A549 (cell line): ENCODE measurements around the gene ZNF385B. TPM values are rescaled to one million over a fixed set of nuclear protein-coding genes. Genes with fewer than 3 reads are reported as not detected.
A peak's percentile ranks its signal among the peaks of the same experiment; 100 is the strongest.

Source experiments
- ATAC-seq, 2 experiments: fragments of 200-7000 bp in 1 of 2; fragments of >200 bp in 1 of 2; cut with Nextera tagmentation in 1 of 2; cut with Tn5 transposase in 1 of 2; 3 replicates each; pipeline versions ENCODE4 v1.8.0 to v1.9.1; 2018 to 2020; ENCODE audit warnings: mild to moderate bottlenecking in 1 of 2, moderate library complexity in 1 of 2
- CTCF ChIA-PET: fragments of 300-600 bp; sonication (Branson Sonifier 250); formaldehyde crosslinking; extraction: SDS; loops from one replicate; lab custom pipeline; 2021; ENCODE audit warnings: antibody characterized with exemption, inconsistent platforms; lab: Yijun Ruan, JAX
- POLR2A ChIA-PET: fragments of 350-600 bp; formaldehyde crosslinking; extraction: SDS; loops from one replicate; lab custom pipeline; 2021; ENCODE audit warnings: antibody characterized with exemption, inconsistent platforms; lab: Yijun Ruan, JAX
- DNase-seq, 2 experiments: peaks; one replicate each; pipeline versions ENCODE4 v3.0.0 to v3.0.0-alpha.2; 2011 to 2016; ENCODE audit warnings: low read depth in 1 of 2, low spot score in 1 of 2
- FAIRE-seq: peaks from 2 replicates; lab custom pipeline; 2011; peaks lifted over from hg19 to GRCh38; lab: Jason Lieb, UNC
- H3K27ac ChIP-seq, 2 experiments: fragments of >200 bp; sonication (Bioruptor Twin); formaldehyde crosslinking; 3 replicates each; pipeline ENCODE4 v1.5.1; 2016 to 2017
- H3K4me1 ChIP-seq: fragments of >200 bp; sonication (Bioruptor Twin); formaldehyde crosslinking; 3 replicates; pipeline ENCODE4 v1.6.1; 2016
- H3K4me2 ChIP-seq: fragments of >200 bp; sonication (Bioruptor Twin); formaldehyde crosslinking; 3 replicates; pipeline ENCODE4 v1.6.1; 2016
- H3K4me3 ChIP-seq: fragments of >200 bp; sonication (Bioruptor Twin); formaldehyde crosslinking; 3 replicates; pipeline ENCODE4 v1.5.1; 2016
- H3K9me3 ChIP-seq: fragments of >200 bp; sonication (Bioruptor Twin); formaldehyde crosslinking; 3 replicates; pipeline ENCODE4 v1.6.1; 2016
- BHLHE40 ChIP-seq: IDR thresholded peaks from 2 replicates; pipeline ENCODE4 v1.6.1; 2012; ENCODE audit warnings: low read depth, low read length, inconsistent platforms
- CBX2 ChIP-seq: fragments of 200-600 bp; sonication (generic); IDR thresholded peaks from 2 replicates; pipeline ENCODE4 v1.6.1; 2016; ENCODE audit warnings: low read depth, mild to moderate bottlenecking, borderline replicate concordance
- EHF ChIP-seq: fragments of 250-450 bp; sonication (Bioruptor Pico); IDR thresholded peaks from 2 replicates; pipeline ENCODE4 v1.5.0; 2020; ENCODE audit warnings: mild to moderate bottlenecking
- ESRRA ChIP-seq: fragments of 150-350 bp; IDR thresholded peaks from 2 replicates; pipeline ENCODE4 v1.6.1; 2014; ENCODE audit warnings: mild to moderate bottlenecking, low read length, borderline replicate concordance
- FOSL2 ChIP-seq, 2 experiments: fragments of 450-650 bp in 1 of 2; fragments of >200 bp in 1 of 2; sonication (Bioruptor Twin) in 1 of 2; formaldehyde crosslinking; IDR thresholded peaks; 2 replicates each; pipeline versions ENCODE4 v1.5.0 to v1.6.1; 2016 to 2020; ENCODE audit warnings: mild to moderate bottlenecking in 1 of 2, moderate library complexity in 1 of 2
- FOXS1 ChIP-seq: fragments of 250-450 bp; sonication (Bioruptor Pico); IDR thresholded peaks from 2 replicates; pipeline ENCODE4 v1.5.0; 2020; ENCODE audit warnings: mild to moderate bottlenecking, moderate library complexity
- HDAC2 ChIP-seq: fragments of 200-600 bp; sonication (generic); IDR thresholded peaks from 2 replicates; pipeline ENCODE4 v1.6.1; 2016
- HEYL ChIP-seq: fragments of 250-450 bp; sonication (Bioruptor Pico); IDR thresholded peaks from 2 replicates; pipeline ENCODE4 v1.8.0; 2021; ENCODE audit warnings: mild to moderate bottlenecking, moderate library complexity
- HMGXB4 ChIP-seq: fragments of 250-450 bp; sonication (Bioruptor Pico); IDR thresholded peaks from 2 replicates; pipeline ENCODE4 v1.5.0; 2021; ENCODE audit warnings: mild to moderate bottlenecking, moderate library complexity, borderline replicate concordance
- JUN ChIP-seq, 2 experiments: fragments of >200 bp; sonication (Bioruptor Twin); formaldehyde crosslinking; IDR thresholded peaks; 2 replicates in 1 of 2; 3 replicates in 1 of 2; pipeline ENCODE4 v1.6.1; 2016 to 2017
- JUNB ChIP-seq: fragments of >200 bp; sonication (Bioruptor Twin); formaldehyde crosslinking; IDR thresholded peaks from 2 replicates; pipeline ENCODE4 v1.6.1; 2016
- KDM1A ChIP-seq: fragments of 200-600 bp; sonication (generic); IDR thresholded peaks from 2 replicates; pipeline ENCODE4 v1.6.1; 2016; ENCODE audit warnings: low read depth, mild to moderate bottlenecking
- KDM5A ChIP-seq: fragments of 200-600 bp; sonication (generic); IDR thresholded peaks from 2 replicates; pipeline ENCODE4 v1.6.1; 2016; ENCODE audit warnings: antibody characterized with exemption, mild to moderate bottlenecking
- MAFK ChIP-seq: fragments of 450-650 bp; IDR thresholded peaks from 2 replicates; pipeline ENCODE4 v1.6.1; 2014; ENCODE audit not compliant: partially characterized antibody
- MAX ChIP-seq: IDR thresholded peaks from 2 replicates; pipeline ENCODE4 v1.6.1; 2012
- MYC ChIP-seq: IDR thresholded peaks from 2 replicates; pipeline ENCODE4 v1.6.1; 2012; ENCODE audit warnings: mild to moderate bottlenecking, inconsistent platforms, low read length, improper control_type of control experiment, borderline replicate concordance
- NFE2L2 ChIP-seq: fragments of 150-350 bp; conservative IDR thresholded peaks from 2 replicates; pipeline ENCODE4 v1.6.1; 2014; ENCODE audit warnings: low read length
- NPAS2 ChIP-seq: fragments of 250-450 bp; sonication (Bioruptor Pico); IDR thresholded peaks from 2 replicates; pipeline ENCODE4 v1.8.0; 2022; ENCODE audit warnings: mild to moderate bottlenecking, moderate library complexity, borderline replicate concordance
- NR3C1 ChIP-seq: fragments of >200 bp; sonication (Bioruptor Twin); formaldehyde crosslinking; IDR thresholded peaks from 3 replicates; pipeline ENCODE4 v1.6.1; 2017
- PBX3 ChIP-seq: IDR thresholded peaks from 2 replicates; pipeline ENCODE4 v1.6.1; 2012
- POLR2A ChIP-seq: IDR thresholded peaks from 2 replicates; pipeline ENCODE4 v1.6.1; 2012; ENCODE audit warnings: mild to moderate bottlenecking, low read length
- RCOR1 ChIP-seq: fragments of 150-350 bp; IDR thresholded peaks from 2 replicates; pipeline ENCODE4 v1.6.1; 2014; ENCODE audit warnings: antibody characterized with exemption, low read length, low read depth
- SREBF2 ChIP-seq: fragments of 450-650 bp; IDR thresholded peaks from 2 replicates; pipeline ENCODE4 v1.6.1; 2014; ENCODE audit warnings: mild to moderate bottlenecking, moderate library complexity
- ZC3H11A ChIP-seq: fragments of 450-650 bp; IDR thresholded peaks from 2 replicates; pipeline ENCODE4 v1.6.1; 2014; ENCODE audit warnings: antibody characterized with exemption, mild to moderate bottlenecking
- ZNF302 ChIP-seq: fragments of 250-450 bp; sonication (Bioruptor Pico); IDR thresholded peaks from 2 replicates; pipeline ENCODE4 v1.9.0; 2021; ENCODE audit warnings: inconsistent platforms, mild to moderate bottlenecking, moderate library complexity
- ZSCAN20 ChIP-seq: fragments of 250-450 bp; sonication (Bioruptor Pico); IDR thresholded peaks from 2 replicates; pipeline ENCODE4 v1.8.0; 2022; ENCODE audit warnings: mild to moderate bottlenecking, moderate library complexity
- whole genome bisulfite sequencing: methylation state at CpG from one replicate; pipeline ENCODE4 v1.1.6; 2017; ENCODE audit errors: missing lambda C conversion rate; 5-methylcytosine and 5-hydroxymethylcytosine counted together
- polyA plus RNA-seq, 4 experiments: library from polyadenylated mRNA; depleted of rRNA in 3 of 4; stranded (reverse); fragments of >200 nt; fragmentation: RNase III in 1 of 4; extraction: RNeasy Plus Mini Kit Qiagen cat#74134 plus additional on column Dnase treatment in 1 of 4; gene quantifications; 2 replicates in 3 of 4; 3 replicates in 1 of 4; pipeline ENCODE4 v1.2.3, GENCODE V29; 2011 to 2017

Gene ZNF385B
- polyA plus RNA-seq, 2 of the 4 experiments (the other 2 are of a cell fraction): not detected

GRCh38 chr2:179850188-179850587 lies 11.2 kb downstream of the ZNF385B start:
- no peaks in the 10 kb centered on the region for H3K4me1 ChIP-seq
- H3K9me3 ChIP-seq: no peaks in the 10 kb centered on the region
- H3K4me3 ChIP-seq: no peak overlapping the region
- ATAC-seq: peak; percentile 74 to 83; a peak in 5 of 6 replicates
- DNase-seq: peak in 1 of 2 experiments; percentile 27
- no peak overlapping the region for H3K4me2 ChIP-seq
- POLR2A ChIA-PET: no interaction called here
- no peak overlapping the region for H3K27ac ChIP-seq
- FAIRE-seq: no peak
- CTCF ChIA-PET: interaction anchor here (0.8 to 1.1 kb wide), 2 partner anchors 13 to 16 kb away, joined by 3 to 4 read pairs; no protein-coding TSS in a partner anchor
- TF ChIP-seq ESRRA (no peak), ZSCAN20 (CRISPR knock-in tag) (no peak), PBX3 (no peak)
- WGBS: 21% methylated on average over 1 of the region's 1 CpG

- ChIA-PET POLR2A (no interaction called here), CTCF (interaction anchor here (0.8 to 1.9 kb wide), 3 partner anchors 8 to 16 kb away, joined by 3 to 4 read pairs (median 4); no protein-coding TSS in a partner anchor)
- no peaks in the 10 kb centered on the region for H3K9me3 ChIP-seq
- H3K27ac ChIP-seq: no peak overlapping the region
- no peak for TF ChIP-seq FOXS1 (CRISPR knock-in tag)
- no peak for TF ChIP-seq CBX2
- TF ChIP-seq POLR2A: no peak
- TF ChIP-seq ZSCAN20 (CRISPR knock-in tag): no peak
- TF ChIP-seq KDM5A: no peak
- no peak for TF ChIP-seq NPAS2 (CRISPR knock-in tag)
- no peak for TF ChIP-seq PBX3
- no peak for TF ChIP-seq NFE2L2
- no peak for TF ChIP-seq HMGXB4 (CRISPR knock-in tag)
- no peak for TF ChIP-seq KDM1A
- no peak for TF ChIP-seq BHLHE40
- no peaks in the 10 kb centered on the region for H3K4me1 ChIP-seq
- H3K4me2 ChIP-seq: no peak overlapping the region
- ATAC-seq: no peak
- no peak overlapping the region for H3K4me3 ChIP-seq
- no peak for DNase-seq
- no peak for FAIRE-seq
Observed at GRCh38 chr2:179849719-179850118, 11.7 kb downstream of the ZNF385B start.

- DNase-seq (no peak), FAIRE-seq (no peak), ATAC-seq (no peak)
- Histone ChIP-seq H3K9me3 (no peaks in the 10 kb centered on the region), H3K4me1 (no peaks in the 10 kb centered on the region), H3K27ac (no peak overlapping the region), H3K4me2 (no peak overlapping the region), H3K4me3 (no peak overlapping the region)
- POLR2A ChIA-PET: no interaction called here
- no peak for TF ChIP-seq MAFK
- TF ChIP-seq JUNB: no peak
- TF ChIP-seq SREBF2: no peak
- TF ChIP-seq FOSL2 (IDR thresholded peaks at IDR 0.05): no peak
- no peak for TF ChIP-seq FOSL2 (CRISPR knock-in tag; IDR thresholded peaks at IDR 0.05)
- no peak for TF ChIP-seq ZNF302 (CRISPR knock-in tag)
- no peak for TF ChIP-seq MYC
- TF ChIP-seq ZC3H11A: no peak
- TF ChIP-seq RCOR1: no peak
- no peak for TF ChIP-seq JUN (IDR thresholded peaks at IDR 0.05)
- no peak for TF ChIP-seq KDM5A
- no peak for TF ChIP-seq NR3C1
- no peak for TF ChIP-seq HDAC2
- TF ChIP-seq EHF (CRISPR knock-in tag): no peak
- TF ChIP-seq CBX2: no peak
- no peak for TF ChIP-seq MAX
- no peak for TF ChIP-seq HEYL
- TF ChIP-seq HMGXB4 (CRISPR knock-in tag): no peak
- CTCF ChIA-PET: no interaction called here
Observed at GRCh38 chr2:179843541-179843940, 17.9 kb downstream of the ZNF385B start.
